ENCODE measurements around the gene TIMM13. TPM values are rescaled to one million over a fixed set of nuclear protein-coding genes. Genes with fewer than 3 reads are reported as not detected.

TIMM13 gene
- polyA plus RNA-seq, 1 of the 3 experiments (the other 2 are of a cell fraction) = 76.9 TPM

DNA sequence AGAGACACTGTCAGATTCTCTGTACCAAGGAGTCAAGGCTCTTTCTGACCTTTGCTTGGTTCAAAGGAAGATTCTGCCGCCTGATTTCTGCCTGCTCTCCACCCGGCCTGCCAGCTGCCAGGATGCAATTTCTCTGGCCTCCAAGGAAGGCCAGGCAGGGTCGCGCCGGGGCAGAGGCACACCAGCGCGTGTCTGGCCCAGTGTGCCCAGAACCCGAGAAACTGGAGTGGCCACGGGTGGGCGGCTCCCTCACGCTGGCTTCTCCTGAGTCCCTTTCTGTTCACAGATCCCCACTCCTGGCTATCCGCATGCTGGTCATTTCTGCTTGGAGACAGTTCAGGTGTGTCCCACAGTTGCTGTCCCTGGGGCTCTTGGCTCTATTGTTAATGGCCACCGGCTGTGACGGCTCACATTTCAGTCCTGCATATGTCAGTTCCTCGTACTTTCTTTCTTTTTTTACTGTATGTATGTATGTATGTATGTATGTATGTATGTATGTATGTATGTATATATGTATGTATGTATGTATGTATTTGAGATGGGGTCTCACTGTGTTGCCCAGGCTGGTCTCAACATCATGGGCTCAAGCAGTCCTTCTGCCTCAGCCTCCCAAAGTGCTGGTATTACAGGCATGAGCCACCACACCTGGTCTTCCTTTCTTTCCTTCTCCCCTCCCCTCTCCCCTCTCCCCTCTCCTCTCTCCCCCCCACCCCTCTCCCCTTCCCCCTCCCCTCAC is 50.4 kb downstream of the TIMM13 start:
- Histone ChIP-seq H3K27me3 (ENCODE audit: insufficient read depth) (no peaks in the 10 kb centered on the region), H2AFZ (ENCODE audit: low read depth) (no peak overlapping the region), H3K9ac (no peak overlapping the region), H3K4me1 (ENCODE audit: control insufficient read depth in 1 of 2, insufficient read depth in 2 of 2, low read depth in 1 of 2, low read length in 1 of 2) (no peaks in the 10 kb centered on the region), H3K27ac (ENCODE audit: low read depth in 2 of 2, low read length in 1 of 2) (no peak overlapping the region), H3K9me3 (no peaks in the 10 kb centered on the region), H3K4me2 (no peak overlapping the region), H4K20me1 (ENCODE audit: insufficient read depth) (no peaks in the 10 kb centered on the region), H3K79me2 (ENCODE audit: insufficient read depth) (no peaks in the 10 kb centered on the region), H3K36me3 (replicated peaks in 1 of 2; ENCODE audit: control insufficient read depth in 1 of 2, insufficient read depth in 2 of 2, low read length in 1 of 2) (no peaks in the 10 kb centered on the region), H3F3A (replicated peaks; ENCODE audit: insufficient read depth) (peaks cover 11% of the 10 kb centered on the region), H3K9me2 (no peaks in the 10 kb centered on the region), H3K4me3 (ENCODE audit: low read depth in 2 of 2, low read length in 1 of 2) (no peak overlapping the region)
- TF ChIP-seq MXI1 (IDR thresholded peaks at IDR 0.05; ENCODE audit: low read depth, low read length) (no peak), EP300 (IDR thresholded peaks at IDR 0.05; ENCODE audit: borderline replicate concordance in 1 of 2, low read depth in 1 of 2, low read length in 1 of 2) (no peak), NFIC (IDR thresholded peaks at IDR 0.05; ENCODE audit: borderline replicate concordance) (no peak), GABPA (IDR thresholded peaks at IDR 0.05; ENCODE audit: low read depth) (no peak)
- ChIA-PET POLR2A (no interaction called here), CTCF (interaction anchor here (0.6 kb wide), 1 partner anchor 357 kb away, joined by 3 read pairs; no protein-coding TSS in a partner anchor)
- 84% methylated on average over 8 of the region's 15 CpGs for WGBS (ENCODE audit: low lambda C conversion rate)
- DNase-seq = no peak

Other genes starting within 250 kb of the TIMM13 start
- gene PLEKHJ1, start 191.3 kb downstream of the TIMM13 start, polyA plus RNA-seq (2012; rRNA removed) = 128 and 151 TPM in 2 replicates
- 35.0 and 55.8 TPM in 2 replicates for gene SF3A2, start 190.8 kb downstream of the TIMM13 start, polyA plus RNA-seq (2012; rRNA removed)
- gene AMH, start 178.3 kb downstream of the TIMM13 start, polyA plus RNA-seq (2012; rRNA removed) = 16.0 and 18.1 TPM in 2 replicates
- 0.76 and 0.88 TPM in 2 replicates for gene JSRP1, start 171.2 kb downstream of the TIMM13 start, polyA plus RNA-seq (2012; rRNA removed)
- not detected in 2 replicates for gene PEAK3, start 145.4 kb downstream of the TIMM13 start, polyA plus RNA-seq (2012; rRNA removed)
- not detected in 2 replicates for gene LINGO3, start 119.4 kb downstream of the TIMM13 start, polyA plus RNA-seq (2012; rRNA removed)
- 1,077 and 1,193 TPM in 2 replicates for gene LSM7, start 99.0 kb downstream of the TIMM13 start, polyA plus RNA-seq (2012; rRNA removed)
- 48.5 and 58.1 TPM in 2 replicates for gene SPPL2B, start 98.9 kb downstream of the TIMM13 start, polyA plus RNA-seq (2012; rRNA removed)
- not detected in 2 replicates for gene TMPRSS9, start 67.3 kb downstream of the TIMM13 start, polyA plus RNA-seq (2012; rRNA removed)
- gene LMNB2, start 29.4 kb upstream of the TIMM13 start, polyA plus RNA-seq (2012; rRNA removed) = 106 and 116 TPM in 2 replicates
- 54.0 and 67.6 TPM in 2 replicates for gene GADD45B, start 48.5 kb upstream of the TIMM13 start, polyA plus RNA-seq (2012; rRNA removed)

Measured in SK-N-SH (cell line).